Measurements from ENCODE around the gene DNAJA4.

- no peak for TF ChIP-seq CTCF (IDR thresholded peaks at IDR 0.05)
- no peak for TF ChIP-seq POLR2A (IDR thresholded peaks at IDR 0.05)
Observed at GRCh38 chr15:78284758-78285157, 20.4 kb downstream of the DNAJA4 start.
